H9 (cell line): Measurements from ENCODE around the gene OR10J4. TPM values are rescaled to one million over a fixed set of nuclear protein-coding genes. Genes with fewer than 3 reads are reported as not detected.

Source experiments
- DNase-seq: peaks from one replicate; pipeline ENCODE4 v3.0.0-alpha.2; 2017
- H2AFZ ChIP-seq: one replicate; pipeline ENCODE4 v1.6.1; 2013; ENCODE audit warnings: mild to moderate bottlenecking, low read length, control low read depth, moderate library complexity
- H2AK5ac ChIP-seq: 2 replicates; pipeline ENCODE4 v1.6.1; 2013; ENCODE audit warnings: low read length, control low read depth, mixed read lengths; ENCODE audit not compliant: insufficient read length
- H2BK120ac ChIP-seq: one replicate; pipeline ENCODE4 v1.6.1; 2013; ENCODE audit warnings: low read depth, mild to moderate bottlenecking, low read length, control low read depth, inconsistent platforms; ENCODE audit not compliant: poor library complexity, severe bottlenecking
- H2BK12ac ChIP-seq: 2 replicates; pipeline ENCODE4 v1.6.1; 2013; ENCODE audit warnings: low read length, control low read depth, mixed read lengths, low read depth; ENCODE audit not compliant: insufficient read length
- H2BK15ac ChIP-seq: 2 replicates; pipeline ENCODE4 v1.6.1; 2013; ENCODE audit warnings: low read depth, low read length, control low read depth
- H2BK20ac ChIP-seq: one replicate; pipeline ENCODE4 v1.6.1; 2013; ENCODE audit warnings: low read depth, mild to moderate bottlenecking, low read length, control low read depth, inconsistent platforms; ENCODE audit not compliant: poor library complexity, severe bottlenecking
- H2BK5ac ChIP-seq: 2 replicates; pipeline ENCODE4 v1.6.1; 2013; ENCODE audit warnings: low read length, control low read depth, mixed read lengths; ENCODE audit not compliant: insufficient read length
- H3K14ac ChIP-seq: 2 replicates; pipeline ENCODE4 v1.6.1; 2013; ENCODE audit warnings: low read length, control low read depth; ENCODE audit not compliant: insufficient read depth
- H3K18ac ChIP-seq: 2 replicates; pipeline ENCODE4 v1.6.1; 2013; ENCODE audit warnings: low read depth, mild to moderate bottlenecking, mixed read lengths, low read length, control low read depth; ENCODE audit not compliant: insufficient read length
- H3K23ac ChIP-seq: 2 replicates; pipeline ENCODE4 v1.6.1; 2013; ENCODE audit warnings: low read length, control low read depth, mixed read lengths, low read depth; ENCODE audit not compliant: insufficient read length
- H3K23me2 ChIP-seq: 2 replicates; pipeline ENCODE4 v1.6.1; 2013; ENCODE audit warnings: low read depth, mild to moderate bottlenecking, mixed read lengths, low read length, control low read depth; ENCODE audit not compliant: insufficient read length, poor library complexity, severe bottlenecking
- H3K27ac ChIP-seq: 2 replicates; pipeline ENCODE4 v1.5.1; 2013; ENCODE audit warnings: low read length, control low read depth, mixed read lengths, low read depth; ENCODE audit not compliant: insufficient read length
- H3K27me3 ChIP-seq: 2 replicates; pipeline ENCODE4 v1.6.1; 2013; ENCODE audit warnings: low read length, control low read depth, inconsistent platforms; ENCODE audit not compliant: insufficient read depth
- H3K4ac ChIP-seq: 2 replicates; pipeline ENCODE4 v1.6.1; 2013; ENCODE audit warnings: low read depth, mild to moderate bottlenecking, control low read depth, inconsistent platforms, low read length, moderate library complexity
- H3K4me1 ChIP-seq: 2 replicates; pipeline ENCODE4 v1.6.1; 2013; ENCODE audit warnings: low read length, control low read depth, inconsistent platforms; ENCODE audit not compliant: insufficient read depth
- H3K4me2 ChIP-seq: 2 replicates; pipeline ENCODE4 v1.6.1; 2013; ENCODE audit warnings: low read length, control low read depth, mixed read lengths; ENCODE audit not compliant: insufficient read length, insufficient read depth
- H3K56ac ChIP-seq: 2 replicates; pipeline ENCODE4 v1.6.1; 2013; ENCODE audit warnings: low read depth, mild to moderate bottlenecking, mixed read lengths, low read length, control low read depth; ENCODE audit not compliant: insufficient read length
- H3K79me1 ChIP-seq: 2 replicates; pipeline ENCODE4 v1.6.1; 2013; ENCODE audit warnings: low read depth, mild to moderate bottlenecking, moderate library complexity, low read length, control low read depth, inconsistent platforms; ENCODE audit not compliant: insufficient read depth, poor library complexity, severe bottlenecking
- H3K79me2 ChIP-seq: 2 replicates; pipeline ENCODE4 v1.6.1; 2013; ENCODE audit warnings: low read length, control low read depth, inconsistent platforms; ENCODE audit not compliant: insufficient read depth
- H3K9ac ChIP-seq: 2 replicates; pipeline ENCODE4 v1.6.1; 2013; ENCODE audit warnings: low read length, control low read depth, mixed read lengths; ENCODE audit not compliant: insufficient read length; ENCODE audit errors: extremely low read depth
- H3K9me3 ChIP-seq: one replicate; pipeline ENCODE4 v1.6.1; 2013; ENCODE audit warnings: low read depth, low read length, inconsistent platforms; ENCODE audit not compliant: control insufficient read depth
- H3T11ph ChIP-seq: one replicate; pipeline ENCODE4 v1.6.1; 2013; ENCODE audit warnings: mild to moderate bottlenecking, low read length, control low read depth, inconsistent platforms
- H4K20me1 ChIP-seq: one replicate; pipeline ENCODE4 v1.6.1; 2013; ENCODE audit not compliant: control insufficient read depth, insufficient read length, insufficient read depth
- H4K5ac ChIP-seq: 2 replicates; pipeline ENCODE4 v1.6.1; 2013; ENCODE audit warnings: low read depth, mild to moderate bottlenecking, mixed read lengths, low read length, control low read depth; ENCODE audit not compliant: insufficient read length
- H4K8ac ChIP-seq: replicated peaks from 2 replicates; pipeline ENCODE4 v1.6.1; 2013; ENCODE audit warnings: low read length, control low read depth, mixed read lengths, low read depth; ENCODE audit not compliant: insufficient read length
- H4K91ac ChIP-seq: 2 replicates; pipeline ENCODE4 v1.6.1; 2013; ENCODE audit warnings: low read depth, mild to moderate bottlenecking, moderate library complexity, mixed read lengths, low read length, control low read depth; ENCODE audit not compliant: insufficient read length
- H3K27ac Mint-ChIP-seq, 3 experiments: 2 replicates in 2 of 3; 3 replicates in 1 of 3; pipeline ENCODE4 v1.8.0; 2020 to 2021; ENCODE audit warnings: mixed read lengths in 3 of 3, mild to moderate bottlenecking in 1 of 3, moderate library complexity in 1 of 3
- H3K27me3 Mint-ChIP-seq: 2 replicates; pipeline ENCODE4 v1.8.0; 2021; ENCODE audit warnings: low read depth, mild to moderate bottlenecking, moderate library complexity, mixed read lengths
- H3K36me3 Mint-ChIP-seq, 3 experiments: 2 replicates in 2 of 3; 3 replicates in 1 of 3; pipeline ENCODE4 v1.8.0; 2020 to 2021; ENCODE audit warnings: low read depth in 3 of 3, mixed read lengths in 3 of 3; ENCODE audit not compliant: insufficient read depth in 1 of 3
- H3K4me1 Mint-ChIP-seq, 2 experiments: 2 replicates each; pipeline ENCODE4 v1.8.0; 2020; ENCODE audit warnings: mixed read lengths in 2 of 2
- H3K4me3 Mint-ChIP-seq, 2 experiments: 2 replicates in 1 of 2; 3 replicates in 1 of 2; pipeline ENCODE4 v1.8.0; 2020 to 2021; ENCODE audit warnings: mild to moderate bottlenecking in 2 of 2, mixed read lengths in 2 of 2, moderate library complexity in 1 of 2
- H3K9me3 Mint-ChIP-seq, 2 experiments: 2 replicates in 1 of 2; 3 replicates in 1 of 2; pipeline ENCODE4 v1.8.0; 2020; ENCODE audit warnings: mild to moderate bottlenecking in 2 of 2, mixed read lengths in 2 of 2, moderate library complexity in 1 of 2
- CTCF ChIP-seq: fragments of 200-600 bp; sonication (generic); conservative IDR thresholded peaks from 3 replicates; pipeline ENCODE4 v1.8.0; 2021; ENCODE audit warnings: antibody characterized with exemption, mild to moderate bottlenecking
- WGBS: extraction: QIAGEN DNeasy Blood & Tissue Kit; methylation state at CpG from one replicate; pipeline ENCODE4 v1.1.7; 2013; ENCODE audit warnings: missing lambda C conversion rate, low lambda C conversion rate, mixed read lengths; ENCODE audit not compliant: insufficient read length; ENCODE audit errors: extremely low coverage; 5-methylcytosine and 5-hydroxymethylcytosine counted together
- total RNA-seq: library from RNA; stranded (reverse); gene quantifications from 2 replicates; pipeline ENCODE4 v1.2.1, GENCODE V29; 2021

Gene OR10J4
- total RNA-seq, 1 experiment from 2014 or later, result not detected

GRCh38 chr1:159406821-159407220 is 25.2 kb upstream of the OR10J4 start:
- Histone ChIP-seq H3K18ac (no peak overlapping the region), H2BK120ac (no peak overlapping the region), H4K91ac (no peak overlapping the region), H3K23ac (no peak overlapping the region), H2BK5ac (no peak overlapping the region), H2BK15ac (no peak overlapping the region), H2AFZ (no peak overlapping the region), H3K79me1 (no peaks in the 10 kb centered on the region), H3K23me2 (no peaks in the 10 kb centered on the region), H4K5ac (no peak overlapping the region), H4K8ac (no peak overlapping the region), H3K27me3 (no peaks in the 10 kb centered on the region), H3T11ph (no peak overlapping the region), H3K4me2 (no peak overlapping the region), H3K4ac (no peak overlapping the region), H3K14ac (no peak overlapping the region), H2AK5ac (no peak overlapping the region), H2BK12ac (no peak overlapping the region), H3K56ac (no peak overlapping the region), H3K4me1 (no peaks in the 10 kb centered on the region), H3K79me2 (no peaks in the 10 kb centered on the region), H3K9ac (no peak overlapping the region), H3K9me3 (no peaks in the 10 kb centered on the region), H3K27ac (no peak overlapping the region), H4K20me1 (no peaks in the 10 kb centered on the region), H2BK20ac (no peak overlapping the region)
- Mint-ChIP-seq H3K27me3 (peaks cover 4% of the 10 kb centered on the region; the same call in 1 of the 2 replicates), H3K4me3 (no peak overlapping the region), H3K4me1 (no peaks in the 10 kb centered on the region), H3K36me3 (peaks cover 0 to 21% (median 0%) of the 10 kb centered on the region in 3 experiments; a peak in 2 of 7 replicates), H3K27ac (no peak overlapping the region), H3K9me3 (peaks cover 0 to 57% of the 10 kb centered on the region in 2 experiments; a peak in 3 of 5 replicates)
- TF ChIP-seq CTCF, result no peak
- no CpG with 5 or more reads among the region's 2 CpGs for WGBS
- DNase-seq, result no peak
